ENCODE measurements around the gene TEPSIN. TPM values are rescaled to one million over a fixed set of nuclear protein-coding genes. Genes with fewer than 3 reads are reported as not detected.

The TEPSIN gene
- total and polyA plus RNA-seq, 2 donors (not counting 1 experiment from before 2014, with no cell fraction given): 5.6 to 11.2 TPM

DNA sequence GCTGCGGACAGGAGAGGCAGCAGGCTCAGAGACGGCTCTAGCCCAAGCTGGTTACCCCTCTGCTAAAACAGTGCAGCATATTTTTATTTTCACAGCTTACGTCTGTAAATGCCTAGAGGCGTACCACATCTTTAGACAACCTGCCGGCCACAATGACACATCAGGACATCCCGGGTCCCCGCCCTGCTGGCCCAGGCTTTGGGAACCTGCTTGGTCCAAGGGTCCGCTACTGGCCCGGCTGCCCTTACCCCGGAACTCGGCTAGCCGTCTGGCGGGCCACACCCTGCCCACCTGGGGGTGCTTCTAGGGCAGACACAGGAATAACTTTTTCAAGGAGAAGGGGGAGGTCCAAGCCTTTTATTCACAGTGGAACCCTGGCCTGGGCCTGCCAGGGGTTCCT is 20.4 kb downstream of the TEPSIN start:
- Histone ChIP-seq H3K36me3 (ENCODE audit: control insufficient read depth, insufficient read depth, low read length) (no peaks in the 10 kb centered on the region), H3K4me3 (replicated peaks in 1 of 4; ENCODE audit: control extremely low read depth in 1 of 4, insufficient read depth in 1 of 4, low read depth in 3 of 4, low read length in 4 of 4) (no peak overlapping the region), H3K27me3 (ENCODE audit: control insufficient read depth, insufficient read depth, low read length) (no peaks in the 10 kb centered on the region), H3K4me1 (ENCODE audit: control insufficient read depth, extremely low read depth, insufficient read depth, low read length) (peaks cover 4% of the 10 kb centered on the region), H3K9ac (ENCODE audit: insufficient read depth, low read length) (no peak overlapping the region), H3K9me3 (ENCODE audit: control insufficient read depth, insufficient read depth, low read depth, low read length) (no peaks in the 10 kb centered on the region), H3K79me2 (ENCODE audit: control insufficient read depth, insufficient read depth, low read length) (no peaks in the 10 kb centered on the region), H3K4me2 (ENCODE audit: extremely low read depth, insufficient read depth, low read length) (no peak overlapping the region), H3K27ac (ENCODE audit: insufficient read depth, low read length) (no peak overlapping the region), H2AFZ (ENCODE audit: low read length) (no peak overlapping the region), H4K20me1 (ENCODE audit: control insufficient read depth, extremely low read depth, insufficient read depth, low read length) (no peaks in the 10 kb centered on the region)
- no peak for DNase-seq (ENCODE audit: low read depth in 2 of 2)
- TF ChIP-seq EZH2 (IDR thresholded peaks at IDR 0.05; ENCODE audit: low read length, missing control alignments) (no peak), CTCF (conservative IDR thresholded peaks at IDR 0.05 in 1 of 2, IDR thresholded peaks at IDR 0.05 in 1 of 2; ENCODE audit: low read depth in 1 of 2, low read length in 2 of 2) (no peak)

- Histone ChIP-seq H3K27me3 (ENCODE audit: control insufficient read depth, insufficient read depth, low read length) (no peaks in the 10 kb centered on the region), H3K79me2 (ENCODE audit: control insufficient read depth, insufficient read depth, low read length) (no peaks in the 10 kb centered on the region), H3K27ac (ENCODE audit: insufficient read depth, low read length) (no peak overlapping the region), H3K36me3 (ENCODE audit: control insufficient read depth, insufficient read depth, low read length) (no peaks in the 10 kb centered on the region), H3K9me3 (ENCODE audit: control insufficient read depth, insufficient read depth, low read depth, low read length) (no peaks in the 10 kb centered on the region), H3K4me1 (ENCODE audit: control insufficient read depth, extremely low read depth, insufficient read depth, low read length) (peaks cover 4% of the 10 kb centered on the region), H3K4me3 (replicated peaks in 1 of 4; ENCODE audit: control extremely low read depth in 1 of 4, insufficient read depth in 1 of 4, low read depth in 3 of 4, low read length in 4 of 4) (no peak overlapping the region), H3K9ac (ENCODE audit: insufficient read depth, low read length) (no peak overlapping the region), H4K20me1 (ENCODE audit: control insufficient read depth, extremely low read depth, insufficient read depth, low read length) (no peaks in the 10 kb centered on the region), H3K4me2 (ENCODE audit: extremely low read depth, insufficient read depth, low read length) (no peak overlapping the region), H2AFZ (ENCODE audit: low read length) (no peak overlapping the region)
- no peak for TF ChIP-seq CTCF (conservative IDR thresholded peaks at IDR 0.05 in 1 of 2, IDR thresholded peaks at IDR 0.05 in 1 of 2; ENCODE audit: low read depth in 1 of 2, low read length in 2 of 2)
- no peak for TF ChIP-seq EZH2 (IDR thresholded peaks at IDR 0.05; ENCODE audit: low read length, missing control alignments)
- DNase-seq (ENCODE audit: low read depth in 2 of 2): no peak
Measured at GRCh38 chr17:81217491-81217890, 21.4 kb downstream of the TEPSIN start.

DNA sequence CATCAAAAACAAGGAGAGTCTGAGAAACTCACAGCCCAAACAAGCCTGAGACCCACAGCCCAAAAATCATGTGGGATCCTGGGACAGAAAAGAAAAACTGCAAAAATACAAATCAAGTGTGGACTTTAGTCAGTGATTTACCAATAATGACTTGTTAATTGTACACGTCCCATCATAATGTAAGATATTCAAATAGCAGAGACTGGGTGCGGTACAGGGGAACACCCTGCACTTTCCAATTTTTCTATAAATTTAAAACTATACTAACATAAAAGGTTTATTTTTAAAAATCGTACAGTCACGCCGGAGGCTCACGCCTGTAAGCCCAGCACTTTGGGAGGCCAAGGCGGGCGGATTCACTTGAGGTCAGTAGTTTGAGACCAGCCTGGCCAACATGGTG is 24.9 kb downstream of the TEPSIN start:
- Histone ChIP-seq H3K9ac (ENCODE audit: insufficient read depth, low read length) (no peak overlapping the region), H3K27me3 (ENCODE audit: control insufficient read depth, insufficient read depth, low read length) (no peaks in the 10 kb centered on the region), H3K4me3 (replicated peaks in 1 of 4; ENCODE audit: control extremely low read depth in 1 of 4, insufficient read depth in 1 of 4, low read depth in 3 of 4, low read length in 4 of 4) (no peak overlapping the region), H3K9me3 (ENCODE audit: control insufficient read depth, insufficient read depth, low read depth, low read length) (no peaks in the 10 kb centered on the region), H2AFZ (ENCODE audit: low read length) (no peak overlapping the region), H3K79me2 (ENCODE audit: control insufficient read depth, insufficient read depth, low read length) (no peaks in the 10 kb centered on the region), H4K20me1 (ENCODE audit: control insufficient read depth, extremely low read depth, insufficient read depth, low read length) (no peaks in the 10 kb centered on the region), H3K4me1 (ENCODE audit: control insufficient read depth, extremely low read depth, insufficient read depth, low read length) (no peaks in the 10 kb centered on the region), H3K27ac (ENCODE audit: insufficient read depth, low read length) (no peak overlapping the region), H3K4me2 (ENCODE audit: extremely low read depth, insufficient read depth, low read length) (no peak overlapping the region), H3K36me3 (ENCODE audit: control insufficient read depth, insufficient read depth, low read length) (no peaks in the 10 kb centered on the region)
- no peak for DNase-seq (ENCODE audit: low read depth in 2 of 2)
- TF ChIP-seq CTCF (conservative IDR thresholded peaks at IDR 0.05 in 1 of 2, IDR thresholded peaks at IDR 0.05 in 1 of 2; ENCODE audit: low read depth in 1 of 2, low read length in 2 of 2) (no peak), EZH2 (IDR thresholded peaks at IDR 0.05; ENCODE audit: low read length, missing control alignments) (no peak)

All from fibroblast of lung (primary cell).